ENCODE measurements around the gene FIBP.

The FIBP gene

DNA sequence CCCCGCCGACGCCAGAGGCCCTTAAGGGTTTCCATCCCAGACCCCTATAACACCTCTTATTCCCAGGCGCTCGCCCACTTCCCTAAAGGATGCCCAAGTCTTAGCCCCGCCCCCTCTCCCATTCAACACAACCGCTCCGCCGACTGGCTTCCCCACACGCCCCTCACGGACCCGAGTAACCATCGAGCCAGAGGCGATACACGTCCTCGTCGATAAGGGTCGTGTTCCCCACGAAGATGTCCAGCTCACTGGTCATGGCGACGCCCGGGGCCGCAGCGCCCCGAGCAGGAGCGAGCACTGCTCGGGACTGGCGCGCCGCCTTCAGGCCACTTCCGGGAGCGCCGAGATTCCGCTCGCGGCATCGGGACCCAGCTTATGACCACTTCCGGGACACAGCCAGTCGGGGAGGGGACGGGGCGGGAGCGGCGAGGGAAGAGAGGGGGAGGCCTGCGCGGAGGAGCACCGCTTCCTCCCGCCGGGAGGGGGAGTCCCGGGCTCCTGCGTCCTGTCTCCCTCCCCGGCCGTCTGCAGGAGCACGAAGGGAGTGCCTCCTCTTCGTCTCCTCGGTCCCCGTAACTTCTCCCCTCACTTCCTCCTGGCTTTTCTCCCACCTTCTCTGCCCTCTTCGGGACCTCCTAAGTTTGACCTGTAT, at the start of gene FIBP:
Gene FIBP (minus strand): TSS at position 309 of the 652 bp plus-strand sequence. CDS start 53 bp downstream, at position 256.
- Histone ChIP-seq H3K4me3 (peak within 1 kb of the TSS; percentile 73), H3K27ac (peak within 1 kb of the TSS; percentile 87 to 91)
- TF ChIP-seq, protein P1, sequence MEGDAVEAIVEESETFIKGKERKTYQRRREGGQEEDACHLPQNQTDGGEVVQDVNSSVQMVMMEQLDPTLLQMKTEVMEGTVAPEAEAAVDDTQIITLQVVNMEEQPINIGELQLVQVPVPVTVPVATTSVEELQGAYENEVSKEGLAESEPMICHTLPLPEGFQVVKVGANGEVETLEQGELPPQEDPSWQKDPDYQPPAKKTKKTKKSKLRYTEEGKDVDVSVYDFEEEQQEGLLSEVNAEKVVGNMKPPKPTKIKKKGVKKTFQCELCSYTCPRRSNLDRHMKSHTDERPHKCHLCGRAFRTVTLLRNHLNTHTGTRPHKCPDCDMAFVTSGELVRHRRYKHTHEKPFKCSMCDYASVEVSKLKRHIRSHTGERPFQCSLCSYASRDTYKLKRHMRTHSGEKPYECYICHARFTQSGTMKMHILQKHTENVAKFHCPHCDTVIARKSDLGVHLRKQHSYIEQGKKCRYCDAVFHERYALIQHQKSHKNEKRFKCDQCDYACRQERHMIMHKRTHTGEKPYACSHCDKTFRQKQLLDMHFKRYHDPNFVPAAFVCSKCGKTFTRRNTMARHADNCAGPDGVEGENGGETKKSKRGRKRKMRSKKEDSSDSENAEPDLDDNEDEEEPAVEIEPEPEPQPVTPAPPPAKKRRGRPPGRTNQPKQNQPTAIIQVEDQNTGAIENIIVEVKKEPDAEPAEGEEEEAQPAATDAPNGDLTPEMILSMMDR (IDR thresholded peaks at IDR 0.05), result peak; percentile 96
- peak; percentile 98 for DNase-seq (ENCODE audit: low spot score)

DNA sequence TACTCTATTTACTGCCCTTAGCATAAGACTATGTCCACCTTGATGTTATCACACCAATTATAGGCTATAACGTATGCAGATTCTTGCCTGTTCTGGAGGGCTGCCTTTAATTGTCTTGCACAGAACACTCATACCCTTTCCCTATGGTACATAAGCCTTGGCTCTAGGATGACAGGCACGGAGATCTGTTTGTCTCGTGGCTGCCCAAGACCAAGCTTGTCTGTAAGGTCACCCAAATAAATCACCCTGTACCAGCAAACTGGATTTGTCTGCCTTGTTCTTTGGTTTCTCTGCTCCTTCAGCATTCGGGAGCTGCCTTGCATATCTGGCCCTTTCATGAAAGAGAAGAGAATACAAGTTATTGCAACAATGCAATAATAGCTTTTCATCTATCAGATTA, 49.5 kb upstream of the FIBP start:
- Histone ChIP-seq H3K4me3 (no peak overlapping the region), H3K27ac (no peak overlapping the region)
- TF ChIP-seq, protein P1 (IDR thresholded peaks at IDR 0.05), result no peak
- no peak for DNase-seq (ENCODE audit: low spot score)

DNA sequence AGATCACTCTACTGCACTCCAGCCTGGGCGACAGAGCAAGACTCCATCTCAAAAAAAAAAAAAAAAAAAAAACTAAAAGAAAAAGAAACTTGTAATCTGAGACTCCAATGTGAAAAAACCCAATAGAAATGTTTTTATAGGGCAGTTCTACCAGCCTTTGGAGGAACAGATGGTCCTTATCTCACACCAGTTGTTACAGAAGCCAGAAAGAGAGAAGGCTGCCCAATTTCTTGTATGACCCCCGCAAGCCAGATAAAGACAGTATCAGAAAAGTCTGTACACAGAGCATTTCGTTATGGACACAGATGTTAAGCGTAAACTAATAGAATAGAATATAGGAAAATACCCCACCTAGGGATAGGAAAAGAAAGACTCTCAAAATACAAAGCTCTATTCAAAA, 45.7 kb upstream of the FIBP start:
- TF ChIP-seq, protein P1 (IDR thresholded peaks at IDR 0.05), result no peak
- H3K27ac ChIP-seq, result no peak overlapping the region
- H3K4me3 ChIP-seq, result no peak overlapping the region
- no peak for DNase-seq (ENCODE audit: low spot score)

DNA sequence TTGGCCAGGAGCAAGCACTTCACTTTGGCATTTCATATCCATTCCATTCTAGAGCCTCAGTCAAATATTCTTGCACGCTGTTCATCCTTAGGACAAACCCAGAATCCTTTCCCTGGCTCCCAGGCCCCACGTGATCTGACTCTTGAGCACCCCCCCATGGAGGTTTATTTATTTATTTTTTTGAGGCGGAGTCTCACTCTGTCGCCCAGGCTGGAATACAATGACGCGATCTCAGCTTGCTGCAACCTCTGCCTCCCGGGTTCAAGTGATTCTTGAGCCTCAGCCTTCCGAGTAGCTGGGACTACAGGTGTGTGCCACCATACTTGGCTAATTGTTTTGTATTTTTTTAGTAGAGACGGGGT, 44.3 kb upstream of the FIBP start:
- no peak for DNase-seq (ENCODE audit: low spot score)
- H3K27ac ChIP-seq, result no peak overlapping the region
- no peak overlapping the region for H3K4me3 ChIP-seq
- TF ChIP-seq, protein P1 (IDR thresholded peaks at IDR 0.05), result no peak

DNA sequence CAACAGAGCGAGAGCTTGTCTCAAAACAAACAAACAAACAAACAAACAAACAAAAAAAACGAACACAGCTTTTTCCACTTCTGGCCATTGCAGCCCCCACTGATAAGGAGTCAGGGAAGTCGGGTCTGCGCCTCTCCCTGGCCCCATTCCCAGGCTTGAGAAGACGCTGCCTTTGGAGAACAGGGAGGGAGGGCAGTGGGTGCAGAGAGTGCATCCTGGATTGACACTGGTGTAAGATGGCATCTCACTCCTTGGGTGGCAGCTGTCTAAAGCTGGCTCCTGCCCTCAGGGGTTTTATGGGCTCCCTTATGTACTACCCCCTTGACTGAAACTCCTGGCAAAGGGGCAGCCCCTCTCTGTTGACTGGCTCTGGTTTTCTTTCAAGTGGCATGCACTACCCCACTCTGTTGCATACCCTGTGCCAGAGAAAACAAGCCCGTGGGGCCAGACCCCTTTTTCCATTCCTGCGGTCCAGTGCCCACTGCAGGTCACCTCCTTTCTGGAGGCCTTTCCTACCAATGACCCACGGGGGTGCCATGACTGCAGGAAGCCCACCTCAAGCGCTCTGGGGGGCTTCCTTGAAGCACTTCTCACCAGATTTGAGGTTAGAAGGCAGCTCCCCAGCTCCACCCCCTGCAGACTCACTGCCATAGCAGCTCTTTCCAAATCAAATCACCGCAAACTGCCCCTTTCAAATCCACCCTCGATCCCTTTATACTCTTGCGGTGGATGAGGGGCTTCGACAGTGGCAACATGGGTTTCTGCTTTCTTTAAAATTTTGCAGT, 43.7 kb upstream of the FIBP start:
- TF ChIP-seq, protein P1 (IDR thresholded peaks at IDR 0.05), result no peak
- Histone ChIP-seq H3K4me3 (no peak overlapping the region), H3K27ac (no peak overlapping the region)
- DNase-seq (ENCODE audit: low spot score), result no peak

DNA sequence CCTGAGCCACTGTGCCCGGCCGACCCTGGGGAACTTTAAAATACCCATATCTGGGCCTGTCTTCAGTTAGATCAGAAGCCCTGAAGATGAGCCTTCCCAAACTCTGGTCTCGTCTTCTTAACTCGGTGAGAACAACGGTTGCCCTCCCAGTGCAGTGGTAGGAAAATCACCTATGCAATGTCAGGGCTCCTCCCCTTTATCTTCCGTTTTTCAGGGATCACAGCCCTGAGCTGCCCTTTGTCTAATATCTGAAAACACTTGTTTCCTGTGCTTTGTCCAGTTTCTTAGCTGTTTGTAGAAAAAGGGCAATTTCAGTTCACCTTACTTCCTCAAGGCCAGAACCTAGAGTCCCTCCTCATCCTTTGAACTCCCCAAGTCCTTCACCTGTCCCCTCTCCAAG, 40.4 kb upstream of the FIBP start:
- TF ChIP-seq, protein P1 (IDR thresholded peaks at IDR 0.05), result no peak
- no peak overlapping the region for H3K27ac ChIP-seq
- no peak overlapping the region for H3K4me3 ChIP-seq
- no peak for DNase-seq (ENCODE audit: low spot score)

All from coronary artery (tissue), 2 donors.